ENCODE measurements around the gene CTIF.

The CTIF gene

GRCh38 chr18:48575658-48576456 is 37.0 kb downstream of the CTIF start:
- DNase-seq = no peak

- DNase-seq = no peak
Measured at GRCh38 chr18:48576457-48576771, 37.6 kb downstream of the CTIF start.

GRCh38 chr18:48577478-48578190 is 38.8 kb downstream of the CTIF start:
- DNase-seq = no peak

GRCh38 chr18:48578289-48578688 is 39.5 kb downstream of the CTIF start:
- DNase-seq = no peak

GRCh38 chr18:48580066-48580465 is 41.2 kb downstream of the CTIF start:
- no peak for DNase-seq

- no peak for DNase-seq
Measured at GRCh38 chr18:48580782-48581181, 42.0 kb downstream of the CTIF start.

- DNase-seq = no peak
Measured at GRCh38 chr18:48581206-48581605, 42.4 kb downstream of the CTIF start.

GRCh38 chr18:48581941-48582340 is 43.1 kb downstream of the CTIF start:
- DNase-seq = no peak

GRCh38 chr18:48582946-48583345 is 44.1 kb downstream of the CTIF start:
- no peak for DNase-seq

- no peak for DNase-seq
Measured at GRCh38 chr18:48583573-48583972, 44.7 kb downstream of the CTIF start.

- no peak for DNase-seq
Measured at GRCh38 chr18:48589797-48590519, 51.1 kb downstream of the CTIF start.

- no peak for DNase-seq
Measured at GRCh38 chr18:48590678-48591077, 51.8 kb downstream of the CTIF start.

GRCh38 chr18:48592540-48593171 is 53.8 kb downstream of the CTIF start:
- DNase-seq = no peak

- no peak for DNase-seq
Measured at GRCh38 chr18:48594471-48595094, 55.8 kb downstream of the CTIF start.

GRCh38 chr18:48595703-48596218 is 56.9 kb downstream of the CTIF start:
- no peak for DNase-seq

- no peak for DNase-seq
Measured at GRCh38 chr18:48597110-48597509, 58.3 kb downstream of the CTIF start.

- DNase-seq = no peak
Measured at GRCh38 chr18:48597671-48598070, 58.8 kb downstream of the CTIF start.

- no peak for DNase-seq
Measured at GRCh38 chr18:48599391-48599790, 60.6 kb downstream of the CTIF start.

GRCh38 chr18:48600046-48600445 is 61.2 kb downstream of the CTIF start:
- DNase-seq = no peak

GRCh38 chr18:48600456-48601090 is 61.7 kb downstream of the CTIF start:
- no peak for DNase-seq

GRCh38 chr18:48601343-48601742 is 62.5 kb downstream of the CTIF start:
- no peak for DNase-seq

GRCh38 chr18:48602759-48603390 is 64.0 kb downstream of the CTIF start:
- no peak for DNase-seq

Data from hematopoietic multipotent progenitor cell treated with erythropoietin and hydrocortisone succinate and interleukin-3 and kit ligand, for 4 days (in vitro differentiated cells).